ENCODE results near the gene RAD54L2. TPM values are rescaled to one million over a fixed set of nuclear protein-coding genes. Genes with fewer than 3 reads are reported as not detected.

RAD54L2 gene
- total and polyA plus RNA-seq, 9 of the 15 experiments (the other 6 are each of a cell fraction or from before 2014, with no cell fraction given) = 1.3 to 12.2 (median 5.4) TPM

DNA sequence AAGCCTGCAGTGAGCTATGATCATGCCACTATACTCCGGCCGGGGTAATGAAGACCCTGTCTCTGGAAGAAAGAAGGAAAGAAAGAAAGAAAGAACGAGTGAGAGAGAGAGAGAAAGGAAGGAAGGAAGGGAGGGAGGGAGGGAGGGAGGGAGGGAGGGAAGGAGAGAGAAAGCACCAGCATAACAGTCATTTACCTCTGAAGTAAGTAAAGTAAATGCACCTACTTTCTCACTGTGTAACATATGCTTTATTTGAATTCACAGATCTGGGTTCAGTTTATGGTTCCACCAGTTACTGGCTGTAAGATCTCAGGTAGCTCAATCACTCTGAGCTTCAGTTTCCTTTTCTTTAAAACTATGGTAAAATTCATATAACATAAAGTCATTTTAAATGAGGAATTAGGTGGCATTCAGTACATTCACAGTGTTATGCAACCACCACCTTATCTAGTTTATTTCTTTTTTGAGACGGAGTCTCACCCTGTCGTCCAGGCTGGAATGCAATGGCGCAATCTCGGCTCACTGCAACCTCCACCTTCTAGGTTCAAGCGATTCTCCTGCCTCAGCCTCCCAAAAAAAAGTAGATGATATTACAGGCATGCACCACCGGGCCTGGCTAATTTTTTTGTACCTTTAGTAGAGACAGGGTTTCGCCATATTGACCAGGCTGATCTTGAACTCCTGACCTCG lies 16.1 kb upstream of the RAD54L2 start:
- no TSS peak for BruUV-seq (replicated peaks)
- H3K4me1 ChIP-seq (replicated peaks in 1 of 2; ENCODE audit: control insufficient read depth in 2 of 2, insufficient read depth in 2 of 2, low read length in 2 of 2) = no peaks in the 10 kb centered on the region
- H3K4me3 ChIP-seq = no peak overlapping the region
- no peak overlapping the region for H3K27ac ChIP-seq (ENCODE audit: extremely low read depth, low read depth, low read length)
- in situ Hi-C loops (cut with MboI) = no loop called here
- H3K4me2 ChIP-seq (ENCODE audit: insufficient read depth, low read length) = no peak overlapping the region
- POLR2A ChIA-PET = interaction anchor here (1.5 kb wide), 1 partner anchor 23 kb away, joined by 3 read pairs; the partner anchor contains the start of gene DCAF1
- H3K9me3 ChIP-seq (replicated peaks; ENCODE audit: control insufficient read depth, insufficient read depth, low read depth, low read length) = no peaks in the 10 kb centered on the region
- FAIRE-seq (no peak), ATAC-seq (no peak), DNase-seq (ENCODE audit: extremely low read depth in 1 of 4, low spot score in 3 of 4) (no peak)
- no peaks in the 10 kb centered on the region for H4K20me1 ChIP-seq (replicated peaks; ENCODE audit: control insufficient read depth, insufficient read depth, low read length)
- intact Hi-C loops (cut with micrococcal nuclease) = no loop called here
- H2AFZ ChIP-seq (ENCODE audit: low read depth, low read length) = no peak overlapping the region
- H3K27me3 ChIP-seq (ENCODE audit: control insufficient read depth in 2 of 2, insufficient read depth in 2 of 2, low read length in 2 of 2) = no peaks in the 10 kb centered on the region
- CTCF ChIA-PET (ENCODE audit: low intra/inter-chr PET ratio) = no interaction called here
- TF ChIP-seq CEBPB (tag; IDR thresholded peaks at IDR 0.05) (peak; percentile 72), SIN3A (IDR thresholded peaks at IDR 0.05; ENCODE audit: borderline replicate concordance in 2 of 2, control insufficient read depth in 1 of 2, low read depth in 2 of 2, low read length in 2 of 2) (no peak), PHF20 (IDR thresholded peaks at IDR 0.05; ENCODE audit: partially characterized antibody) (no peak), CEBPG (CRISPR knock-in tag; IDR thresholded peaks at IDR 0.05) (no peak), CEBPG (tag; conservative IDR thresholded peaks at IDR 0.05 in 1 of 2, IDR thresholded peaks at IDR 0.05 in 1 of 2) (0 out of 4 replicates have a peak, but pooled peaks of 1 of the 2 experiments have one; percentile 16), CREM (IDR thresholded peaks at IDR 0.05; ENCODE audit: low read depth) (no peak), MAFK (IDR thresholded peaks at IDR 0.05; ENCODE audit: low read length) (no peak), NUFIP1 (IDR thresholded peaks at IDR 0.05; ENCODE audit: partially characterized antibody) (no peak), ZNF212 (CRISPR knock-in tag; IDR thresholded peaks at IDR 0.05) (no peak), PCBP1 (IDR thresholded peaks at IDR 0.05; ENCODE audit: low read depth, low read length, poor library complexity, severe bottlenecking) (no peak), HDAC2 (IDR thresholded peaks at IDR 0.05) (no peak)
- TF ChIP-seq, protein P1, sequence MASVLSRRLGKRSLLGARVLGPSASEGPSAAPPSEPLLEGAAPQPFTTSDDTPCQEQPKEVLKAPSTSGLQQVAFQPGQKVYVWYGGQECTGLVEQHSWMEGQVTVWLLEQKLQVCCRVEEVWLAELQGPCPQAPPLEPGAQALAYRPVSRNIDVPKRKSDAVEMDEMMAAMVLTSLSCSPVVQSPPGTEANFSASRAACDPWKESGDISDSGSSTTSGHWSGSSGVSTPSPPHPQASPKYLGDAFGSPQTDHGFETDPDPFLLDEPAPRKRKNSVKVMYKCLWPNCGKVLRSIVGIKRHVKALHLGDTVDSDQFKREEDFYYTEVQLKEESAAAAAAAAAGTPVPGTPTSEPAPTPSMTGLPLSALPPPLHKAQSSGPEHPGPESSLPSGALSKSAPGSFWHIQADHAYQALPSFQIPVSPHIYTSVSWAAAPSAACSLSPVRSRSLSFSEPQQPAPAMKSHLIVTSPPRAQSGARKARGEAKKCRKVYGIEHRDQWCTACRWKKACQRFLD (CRISPR knock-in tag; IDR thresholded peaks at IDR 0.05) = no peak
- WGBS (ENCODE audit: insufficient coverage, low coverage, missing lambda C conversion rate) = 11% methylated on average over 9 of the region's 11 CpGs
- no peaks in the 10 kb centered on the region for H3K36me3 ChIP-seq (ENCODE audit: control insufficient read depth, insufficient read depth, low read length)
- no peak overlapping the region for H3K9ac ChIP-seq (ENCODE audit: insufficient read depth in 1 of 2, low read depth in 2 of 2, low read length in 2 of 2)
- no peaks in the 10 kb centered on the region for H3K9me1 ChIP-seq (ENCODE audit: control insufficient read depth, insufficient read depth, low read length)
- no peaks in the 10 kb centered on the region for H3K79me2 ChIP-seq (ENCODE audit: control insufficient read depth, insufficient read depth, low read length)

Measured in K562 (cell line).